ENCODE data around the gene C2orf92. TPM values are rescaled to one million over a fixed set of nuclear protein-coding genes. Genes with fewer than 3 reads are reported as not detected.
A peak's percentile ranks its signal among the peaks of the same experiment; 100 is the strongest.

Gene C2orf92
- polyA plus RNA-seq, 1 donor: 14.7 TPM

- peaks cover 53% of the 10 kb centered on the region for H3K36me3 ChIP-seq (ENCODE audit: control insufficient read depth, insufficient read depth, low read length)
- peaks cover 12% of the 10 kb centered on the region for H3K4me1 ChIP-seq (ENCODE audit: control insufficient read depth, insufficient read depth, low read length)
- no CpG with 5 or more reads among the region's 20 CpGs for WGBS (ENCODE audit: insufficient coverage, low lambda C conversion rate)
- H3K4me3 ChIP-seq (ENCODE audit: low read length): no peak overlapping the region
- H3K27ac ChIP-seq (ENCODE audit: low read length): no peak overlapping the region
- no peak for DNase-seq
- H3K27me3 ChIP-seq (ENCODE audit: control insufficient read depth, insufficient read depth, low read length): no peaks in the 10 kb centered on the region
- no peaks in the 10 kb centered on the region for H3K9me3 ChIP-seq (ENCODE audit: control insufficient read depth, low read depth, low read length)
Observed at GRCh38 chr2:97660044-97660774, 9.3 kb upstream of the C2orf92 start.

GRCh38 chr2:97660775-97661389 is 8.6 kb upstream of the C2orf92 start:
- H3K9me3 ChIP-seq (ENCODE audit: control insufficient read depth, low read depth, low read length): no peaks in the 10 kb centered on the region
- H3K36me3 ChIP-seq (ENCODE audit: control insufficient read depth, insufficient read depth, low read length): peaks cover 49% of the 10 kb centered on the region
- DNase-seq: no peak
- H3K27ac ChIP-seq (ENCODE audit: low read length): no peak overlapping the region
- H3K4me3 ChIP-seq (ENCODE audit: low read length): no peak overlapping the region
- H3K27me3 ChIP-seq (ENCODE audit: control insufficient read depth, insufficient read depth, low read length): no peaks in the 10 kb centered on the region
- peaks cover 12% of the 10 kb centered on the region for H3K4me1 ChIP-seq (ENCODE audit: control insufficient read depth, insufficient read depth, low read length)
- WGBS (ENCODE audit: insufficient coverage, low lambda C conversion rate): no CpG with 5 or more reads among the region's 18 CpGs

DNA sequence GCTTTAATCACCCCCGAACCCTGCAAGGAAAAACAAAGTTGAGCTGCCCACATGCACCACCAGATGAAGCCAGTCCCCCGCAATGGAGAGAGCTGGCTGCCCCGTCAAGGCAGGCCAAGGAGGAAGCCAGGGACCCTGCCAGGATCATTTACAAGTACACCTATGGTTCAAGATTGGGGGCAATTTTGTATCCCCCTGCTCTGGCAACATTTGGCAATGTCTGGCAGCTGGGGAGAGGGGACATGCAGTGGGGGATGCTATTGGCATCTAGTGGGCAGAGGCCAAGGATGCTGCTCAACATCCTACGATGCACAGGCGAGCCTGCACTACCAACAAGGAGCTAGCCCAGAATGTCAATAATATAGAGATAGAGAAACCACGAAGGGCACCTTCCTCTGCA is 7.6 kb upstream of the C2orf92 start:
- no peaks in the 10 kb centered on the region for H3K27me3 ChIP-seq (ENCODE audit: control insufficient read depth, insufficient read depth, low read length)
- no peak overlapping the region for H3K27ac ChIP-seq (ENCODE audit: low read length)
- DNase-seq: no peak
- H3K9me3 ChIP-seq (ENCODE audit: control insufficient read depth, low read depth, low read length): no peaks in the 10 kb centered on the region
- no peak overlapping the region for H3K4me3 ChIP-seq (ENCODE audit: low read length)
- peaks cover 38% of the 10 kb centered on the region for H3K36me3 ChIP-seq (ENCODE audit: control insufficient read depth, insufficient read depth, low read length)
- WGBS (ENCODE audit: insufficient coverage, low lambda C conversion rate): no CpG with 5 or more reads among the region's 6 CpGs
- peaks cover 12% of the 10 kb centered on the region for H3K4me1 ChIP-seq (ENCODE audit: control insufficient read depth, insufficient read depth, low read length)

- peak overlapping the region; percentile 67 for H3K4me3 ChIP-seq (ENCODE audit: low read length)
- no peaks in the 10 kb centered on the region for H3K27me3 ChIP-seq (ENCODE audit: control insufficient read depth, insufficient read depth, low read length)
- peaks cover 12% of the 10 kb centered on the region for H3K4me1 ChIP-seq (ENCODE audit: control insufficient read depth, insufficient read depth, low read length)
- no peaks in the 10 kb centered on the region for H3K9me3 ChIP-seq (ENCODE audit: control insufficient read depth, low read depth, low read length)
- peak overlapping the region; percentile 83 for H3K27ac ChIP-seq (ENCODE audit: low read length)
- no CpG with 5 or more reads among the region's 12 CpGs for WGBS (ENCODE audit: insufficient coverage, low lambda C conversion rate)
- DNase-seq: no peak
- H3K36me3 ChIP-seq (ENCODE audit: control insufficient read depth, insufficient read depth, low read length): peaks cover 33% of the 10 kb centered on the region
Observed at GRCh38 chr2:97662386-97662894, 7.1 kb upstream of the C2orf92 start.

GRCh38 chr2:97662895-97663625 is 6.5 kb upstream of the C2orf92 start:
- H3K4me1 ChIP-seq (ENCODE audit: control insufficient read depth, insufficient read depth, low read length): peaks cover 12% of the 10 kb centered on the region
- no peaks in the 10 kb centered on the region for H3K9me3 ChIP-seq (ENCODE audit: control insufficient read depth, low read depth, low read length)
- WGBS (ENCODE audit: insufficient coverage, low lambda C conversion rate): no CpG with 5 or more reads among the region's 24 CpGs
- peak; percentile 52 to 62 for DNase-seq
- peak overlapping the region; percentile 83 for H3K27ac ChIP-seq (ENCODE audit: low read length)
- H3K27me3 ChIP-seq (ENCODE audit: control insufficient read depth, insufficient read depth, low read length): no peaks in the 10 kb centered on the region
- peaks cover 27% of the 10 kb centered on the region for H3K36me3 ChIP-seq (ENCODE audit: control insufficient read depth, insufficient read depth, low read length)
- H3K4me3 ChIP-seq (ENCODE audit: low read length): peak overlapping the region; percentile 67

DNA sequence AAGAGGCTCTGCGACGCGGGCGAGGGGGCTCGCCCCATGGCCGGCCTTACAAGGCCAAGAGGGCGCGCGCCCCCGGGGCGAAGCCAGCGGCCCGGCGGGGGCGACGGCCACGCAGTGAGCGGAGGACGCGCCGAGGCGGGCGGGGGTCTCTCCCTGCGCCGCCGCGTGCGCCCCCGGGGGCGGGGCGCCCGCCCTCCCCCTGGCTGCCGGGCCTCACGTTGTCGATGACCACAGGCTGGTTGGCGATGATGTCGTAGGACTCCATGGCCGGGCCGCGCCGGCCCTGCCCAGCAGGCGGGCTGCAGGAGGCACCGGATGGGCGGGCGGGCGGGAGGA is 5.9 kb upstream of the C2orf92 start:
- Histone ChIP-seq H3K9me3 (ENCODE audit: control insufficient read depth, low read depth, low read length) (no peaks in the 10 kb centered on the region), H3K36me3 (ENCODE audit: control insufficient read depth, insufficient read depth, low read length) (peaks cover 22% of the 10 kb centered on the region), H3K27me3 (ENCODE audit: control insufficient read depth, insufficient read depth, low read length) (no peaks in the 10 kb centered on the region), H3K4me1 (ENCODE audit: control insufficient read depth, insufficient read depth, low read length) (peaks cover 12% of the 10 kb centered on the region), H3K4me3 (ENCODE audit: low read length) (peak overlapping the region; percentile 67), H3K27ac (ENCODE audit: low read length) (peak overlapping the region; percentile 83)
- DNase-seq: peak in 1 of 2 donors; percentile 85
- no CpG with 5 or more reads among the region's 46 CpGs for WGBS (ENCODE audit: insufficient coverage, low lambda C conversion rate)

DNA sequence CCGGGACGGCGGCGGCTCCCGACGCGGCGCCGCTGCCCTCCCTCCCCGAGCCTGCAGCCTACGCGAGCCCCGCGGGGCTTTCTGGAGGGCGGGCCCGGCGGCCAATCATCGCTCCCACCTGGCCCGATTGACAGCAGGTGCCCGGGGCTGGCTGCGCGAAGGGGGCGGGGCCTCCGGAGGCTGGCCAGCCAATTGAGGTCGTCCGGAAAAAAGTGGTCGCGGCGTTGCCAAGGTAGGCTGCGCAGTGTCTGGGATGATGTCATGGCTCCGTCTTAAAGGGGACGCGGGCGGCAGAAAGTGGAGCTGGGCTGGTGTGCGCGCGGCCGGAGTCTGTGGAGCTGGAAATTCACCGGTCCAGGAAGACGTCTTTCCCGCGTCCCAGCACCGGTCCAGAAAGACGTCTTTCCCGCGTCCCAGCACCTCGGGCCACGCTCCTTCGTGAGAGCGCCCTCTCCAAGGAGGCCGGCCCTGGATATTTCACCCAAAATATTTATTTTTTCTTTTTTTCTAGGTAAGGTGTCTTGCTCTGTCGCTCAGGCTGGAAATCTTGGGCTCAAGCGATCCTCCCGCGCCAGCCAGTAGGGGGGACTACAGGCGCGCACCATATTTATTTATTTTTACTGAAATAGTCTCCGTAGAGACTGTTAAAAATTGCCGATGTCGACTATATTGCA is 5.4 kb upstream of the C2orf92 start, which contains the start of gene ACTR1B:
ACTR1B (minus strand) TSS at position 83 of the 674 bp plus-strand sequence. CDS start 154 bp downstream, outside the sequence.
- H3K27me3 ChIP-seq (ENCODE audit: control insufficient read depth, insufficient read depth, low read length): no peaks in the 10 kb centered on the region
- peaks cover 17% of the 10 kb centered on the region for H3K36me3 ChIP-seq (ENCODE audit: control insufficient read depth, insufficient read depth, low read length)
- DNase-seq: peak; percentile 99
- WGBS (ENCODE audit: insufficient coverage, low lambda C conversion rate): no CpG with 5 or more reads among the region's 60 CpGs
- H3K9me3 ChIP-seq (ENCODE audit: control insufficient read depth, low read depth, low read length): no peaks in the 10 kb centered on the region
- peak within 1 kb of the TSS; percentile 77 for H3K4me3 ChIP-seq (ENCODE audit: low read length)
- peaks cover 12% of the 10 kb centered on the region for H3K4me1 ChIP-seq (ENCODE audit: control insufficient read depth, insufficient read depth, low read length)
- H3K27ac ChIP-seq (ENCODE audit: low read length): peak within 1 kb of the TSS; percentile 88

DNA sequence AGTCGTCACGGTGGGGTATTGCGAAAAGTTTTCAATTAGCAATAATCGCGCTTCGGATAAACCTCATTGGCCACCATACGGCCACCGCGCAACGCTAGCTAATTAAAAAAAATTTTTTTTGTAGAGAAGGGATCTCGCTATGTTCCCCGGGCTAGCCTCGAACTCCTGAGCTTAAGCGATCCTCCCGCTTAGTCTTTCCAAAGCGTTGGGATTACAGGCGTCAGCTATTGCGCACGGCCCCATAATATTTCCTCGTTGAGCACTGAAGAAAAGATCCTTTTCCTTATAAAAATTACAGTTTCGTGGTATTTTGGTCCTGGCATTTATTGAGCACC is 4.9 kb upstream of the C2orf92 start:
- H3K27ac ChIP-seq (ENCODE audit: low read length): peak overlapping the region; percentile 88
- H3K27me3 ChIP-seq (ENCODE audit: control insufficient read depth, insufficient read depth, low read length): no peaks in the 10 kb centered on the region
- DNase-seq: no peak
- peaks cover 12% of the 10 kb centered on the region for H3K36me3 ChIP-seq (ENCODE audit: control insufficient read depth, insufficient read depth, low read length)
- H3K9me3 ChIP-seq (ENCODE audit: control insufficient read depth, low read depth, low read length): no peaks in the 10 kb centered on the region
- 0% methylated on average over 1 of the region's 21 CpGs for WGBS (ENCODE audit: insufficient coverage, low lambda C conversion rate)
- peaks cover 12% of the 10 kb centered on the region for H3K4me1 ChIP-seq (ENCODE audit: control insufficient read depth, insufficient read depth, low read length)
- peak overlapping the region; percentile 77 for H3K4me3 ChIP-seq (ENCODE audit: low read length)

- no peak for DNase-seq
- Histone ChIP-seq H3K4me1 (ENCODE audit: control insufficient read depth, insufficient read depth, low read length) (no peaks in the 10 kb centered on the region), H3K27me3 (ENCODE audit: control insufficient read depth, insufficient read depth, low read length) (no peaks in the 10 kb centered on the region), H3K36me3 (ENCODE audit: control insufficient read depth, insufficient read depth, low read length) (no peaks in the 10 kb centered on the region), H3K4me3 (ENCODE audit: low read length) (no peak overlapping the region), H3K27ac (ENCODE audit: low read length) (no peak overlapping the region), H3K9me3 (ENCODE audit: control insufficient read depth, low read depth, low read length) (no peaks in the 10 kb centered on the region)
- WGBS (ENCODE audit: insufficient coverage, low lambda C conversion rate): no CpG with 5 or more reads among the region's 1 CpG
Observed at GRCh38 chr2:97670471-97670870, 958 bp downstream of the C2orf92 start.

DNA sequence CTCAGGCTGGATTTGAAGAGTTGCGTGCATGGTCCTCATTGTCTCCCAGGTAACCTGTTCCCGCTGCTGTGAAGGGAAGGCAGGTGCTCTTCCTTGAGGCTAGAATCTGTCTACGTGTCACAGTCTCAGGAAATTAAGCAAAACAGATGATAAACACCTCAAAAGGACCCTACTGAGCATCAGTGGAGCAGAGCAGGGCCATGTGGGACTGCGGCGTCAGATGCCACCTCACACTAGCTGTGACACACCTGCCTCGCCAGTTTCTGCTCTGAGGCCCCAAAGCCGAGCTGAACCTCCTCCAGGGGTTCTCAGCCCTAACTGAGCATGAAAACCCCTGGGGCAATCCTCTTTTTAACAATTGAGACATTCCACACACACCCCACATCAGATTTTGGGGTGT is 2.0 kb downstream of the C2orf92 start:
- Histone ChIP-seq H3K27ac (ENCODE audit: low read length) (no peak overlapping the region), H3K4me1 (ENCODE audit: control insufficient read depth, insufficient read depth, low read length) (no peaks in the 10 kb centered on the region), H3K4me3 (ENCODE audit: low read length) (no peak overlapping the region), H3K9me3 (ENCODE audit: control insufficient read depth, low read depth, low read length) (no peaks in the 10 kb centered on the region), H3K27me3 (ENCODE audit: control insufficient read depth, insufficient read depth, low read length) (no peaks in the 10 kb centered on the region), H3K36me3 (ENCODE audit: control insufficient read depth, insufficient read depth, low read length) (no peaks in the 10 kb centered on the region)
- WGBS (ENCODE audit: insufficient coverage, low lambda C conversion rate): no CpG with 5 or more reads among the region's 7 CpGs
- DNase-seq: no peak

Measured in large intestine (tissue), 3 donors.